WTC11 (cell line): ENCODE measurements around the gene NUP155. TPM values are rescaled to one million over a fixed set of nuclear protein-coding genes. Genes with fewer than 3 reads are reported as not detected.

ENCODE experiments used
- ATAC-seq: fragments of 200-7000 bp; cut with Tn5 transposase; 2 replicates; pipeline ENCODE4 v1.10.0; 2021; ENCODE audit warnings: mild to moderate bottlenecking, moderate library complexity
- CTCF ChIA-PET: fragments of 300-600 bp; sonication (Branson Sonifier 250); formaldehyde crosslinking; loops from one replicate; lab custom pipeline; 2021; ENCODE audit warnings: antibody characterized with exemption; lab: Charles Lee
- POLR2A ChIA-PET: fragments of 350-600 bp; sonication (Branson Sonifier 250); formaldehyde crosslinking; loops from one replicate; lab custom pipeline; 2021; ENCODE audit warnings: antibody characterized with exemption; lab: Charles Lee
- DNase-seq: peaks from one replicate; pipeline ENCODE4 v3.0.0; 2021; ENCODE audit warnings: low spot score
- H3K27ac Mint-ChIP-seq: 2 replicates; pipeline ENCODE4 v1.8.0; 2021; ENCODE audit warnings: mixed read lengths
- H3K27me3 Mint-ChIP-seq: 2 replicates; pipeline ENCODE4 v1.8.0; 2021; ENCODE audit warnings: low read depth, mild to moderate bottlenecking, moderate library complexity, mixed read lengths
- H3K36me3 Mint-ChIP-seq: 2 replicates; pipeline ENCODE4 v1.8.0; 2021; ENCODE audit warnings: mixed read lengths
- H3K4me1 Mint-ChIP-seq: 2 replicates; pipeline ENCODE4 v1.8.0; 2022; ENCODE audit warnings: mixed read lengths
- H3K4me3 Mint-ChIP-seq: 2 replicates; pipeline ENCODE4 v1.8.0; 2021; ENCODE audit warnings: mild to moderate bottlenecking, moderate library complexity, mixed read lengths
- H3K9me3 Mint-ChIP-seq: 2 replicates; pipeline ENCODE4 v1.8.0; 2021; ENCODE audit warnings: mixed read lengths
- ATF1 ChIP-seq: sonication (generic); formaldehyde crosslinking; IDR thresholded peaks from 2 replicates; pipeline ENCODE4 v1.8.1; 2023; ENCODE audit warnings: mild to moderate bottlenecking, moderate library complexity, missing genetic modification reagents
- EMX1 ChIP-seq: fragments of 250-450 bp; sonication (Bioruptor Pico); IDR thresholded peaks from 2 replicates; pipeline ENCODE4 v1.8.0; 2021; ENCODE audit warnings: mild to moderate bottlenecking
- ESRRA ChIP-seq: sonication (generic); formaldehyde crosslinking; IDR thresholded peaks from 2 replicates; pipeline ENCODE4 v1.8.1; 2022; ENCODE audit warnings: mild to moderate bottlenecking, missing genetic modification reagents, borderline replicate concordance
- FOXP1 ChIP-seq: sonication (generic); formaldehyde crosslinking; IDR thresholded peaks from 2 replicates; pipeline ENCODE4 v1.8.0; 2022; ENCODE audit warnings: missing genetic modification reagents, mild to moderate bottlenecking, moderate library complexity, borderline replicate concordance
- HMGA2 ChIP-seq: fragments of 250-450 bp; sonication (Bioruptor Pico); IDR thresholded peaks from 2 replicates; pipeline ENCODE4 v1.4.0; 2021; ENCODE audit warnings: mild to moderate bottlenecking, moderate library complexity
- JAZF1 ChIP-seq: fragments of 250-450 bp; sonication (Bioruptor Pico); IDR thresholded peaks from 2 replicates; pipeline ENCODE4 v1.9.0; 2021; ENCODE audit warnings: moderate library complexity, mild to moderate bottlenecking, inconsistent platforms
- KAT7 ChIP-seq: sonication (generic); formaldehyde crosslinking; IDR thresholded peaks from 2 replicates; pipeline ENCODE4 v1.8.1; 2023; ENCODE audit warnings: missing genetic modification reagents, mild to moderate bottlenecking, borderline replicate concordance
- SMAD3 ChIP-seq: sonication (generic); formaldehyde crosslinking; IDR thresholded peaks from 2 replicates; pipeline ENCODE4 v1.8.0; 2022; ENCODE audit warnings: missing genetic modification reagents, mild to moderate bottlenecking, borderline replicate concordance
- SMAD4 ChIP-seq: sonication (generic); formaldehyde crosslinking; IDR thresholded peaks from 2 replicates; pipeline ENCODE4 v1.8.0; 2022; ENCODE audit warnings: mild to moderate bottlenecking, missing genetic modification reagents
- SOX15 ChIP-seq: fragments of 250-450 bp; sonication (Bioruptor Pico); IDR thresholded peaks from 2 replicates; pipeline ENCODE4 v1.9.0; 2021; ENCODE audit warnings: mild to moderate bottlenecking
- STAT6 ChIP-seq: sonication (generic); formaldehyde crosslinking; conservative IDR thresholded peaks from 2 replicates; pipeline ENCODE4 v1.8.1; 2023; ENCODE audit warnings: mild to moderate bottlenecking, low read depth, missing genetic modification reagents, moderate library complexity
- TEAD4 ChIP-seq: sonication (generic); formaldehyde crosslinking; IDR thresholded peaks from 2 replicates; pipeline ENCODE4 v1.8.0; 2022; ENCODE audit warnings: mild to moderate bottlenecking, missing genetic modification reagents
- ZNF219 ChIP-seq: sonication (generic); formaldehyde crosslinking; IDR thresholded peaks from 2 replicates; pipeline ENCODE4 v1.8.0; 2023; ENCODE audit warnings: missing genetic modification reagents, mild to moderate bottlenecking, borderline replicate concordance
- ZNF263 ChIP-seq: sonication (generic); formaldehyde crosslinking; IDR thresholded peaks from 2 replicates; pipeline ENCODE4 v1.8.1; 2022; ENCODE audit warnings: low read depth, mild to moderate bottlenecking, moderate library complexity, missing genetic modification reagents
- total RNA-seq: library from RNA; stranded (reverse); gene quantifications from 3 replicates; pipeline ENCODE4 v1.2.3, GENCODE V29; 2021
- TF ChIP-seq, protein P1 (sequence below): sonication (generic); formaldehyde crosslinking; IDR thresholded peaks from 2 replicates; pipeline ENCODE4 v1.8.0; 2022; ENCODE audit warnings: missing genetic modification reagents
- TF ChIP-seq, protein P2 (sequence below): sonication (generic); formaldehyde crosslinking; IDR thresholded peaks from 2 replicates; pipeline ENCODE4 v1.8.1; 2022; ENCODE audit warnings: missing genetic modification reagents, borderline replicate concordance
- TF ChIP-seq, protein P3 (sequence below): fragments of 250-450 bp; sonication (Bioruptor Pico); IDR thresholded peaks from 2 replicates; pipeline ENCODE4 v1.9.0; 2021; ENCODE audit warnings: mild to moderate bottlenecking
- TF ChIP-seq, protein P4 (sequence below): fragments of 250-450 bp; sonication (Bioruptor Pico); IDR thresholded peaks from 2 replicates; pipeline ENCODE4 v2.1.2; 2022; ENCODE audit warnings: mild to moderate bottlenecking, moderate library complexity
- TF ChIP-seq, protein P5 (sequence below): sonication (generic); formaldehyde crosslinking; IDR thresholded peaks from 2 replicates; pipeline ENCODE4 v1.8.0; 2022; ENCODE audit warnings: mild to moderate bottlenecking, missing genetic modification reagents

The NUP155 gene
- total RNA-seq, 1 experiment from 2014 or later = 92.1 TPM

DNA sequence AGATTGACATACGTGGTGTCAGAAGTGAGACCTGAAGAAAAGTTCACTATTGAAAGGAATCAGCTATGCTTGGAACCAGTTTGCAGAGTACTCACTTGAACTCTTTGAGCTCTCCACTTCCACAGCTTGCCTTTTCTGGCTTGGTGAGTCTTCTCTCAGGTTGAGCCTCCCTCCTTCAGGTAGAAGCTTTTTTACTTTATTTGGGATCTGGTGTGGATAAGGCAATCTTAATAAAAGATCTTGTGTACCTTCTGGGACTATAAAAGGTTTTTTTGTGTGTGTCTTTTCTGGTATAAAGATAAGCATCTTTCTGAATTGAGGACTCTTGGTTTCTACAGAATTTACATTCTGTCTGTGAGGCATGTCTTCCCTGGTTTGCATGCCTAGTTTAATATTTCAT lies 116.3 kb downstream of the NUP155 start:
- TF ChIP-seq, protein P1, sequence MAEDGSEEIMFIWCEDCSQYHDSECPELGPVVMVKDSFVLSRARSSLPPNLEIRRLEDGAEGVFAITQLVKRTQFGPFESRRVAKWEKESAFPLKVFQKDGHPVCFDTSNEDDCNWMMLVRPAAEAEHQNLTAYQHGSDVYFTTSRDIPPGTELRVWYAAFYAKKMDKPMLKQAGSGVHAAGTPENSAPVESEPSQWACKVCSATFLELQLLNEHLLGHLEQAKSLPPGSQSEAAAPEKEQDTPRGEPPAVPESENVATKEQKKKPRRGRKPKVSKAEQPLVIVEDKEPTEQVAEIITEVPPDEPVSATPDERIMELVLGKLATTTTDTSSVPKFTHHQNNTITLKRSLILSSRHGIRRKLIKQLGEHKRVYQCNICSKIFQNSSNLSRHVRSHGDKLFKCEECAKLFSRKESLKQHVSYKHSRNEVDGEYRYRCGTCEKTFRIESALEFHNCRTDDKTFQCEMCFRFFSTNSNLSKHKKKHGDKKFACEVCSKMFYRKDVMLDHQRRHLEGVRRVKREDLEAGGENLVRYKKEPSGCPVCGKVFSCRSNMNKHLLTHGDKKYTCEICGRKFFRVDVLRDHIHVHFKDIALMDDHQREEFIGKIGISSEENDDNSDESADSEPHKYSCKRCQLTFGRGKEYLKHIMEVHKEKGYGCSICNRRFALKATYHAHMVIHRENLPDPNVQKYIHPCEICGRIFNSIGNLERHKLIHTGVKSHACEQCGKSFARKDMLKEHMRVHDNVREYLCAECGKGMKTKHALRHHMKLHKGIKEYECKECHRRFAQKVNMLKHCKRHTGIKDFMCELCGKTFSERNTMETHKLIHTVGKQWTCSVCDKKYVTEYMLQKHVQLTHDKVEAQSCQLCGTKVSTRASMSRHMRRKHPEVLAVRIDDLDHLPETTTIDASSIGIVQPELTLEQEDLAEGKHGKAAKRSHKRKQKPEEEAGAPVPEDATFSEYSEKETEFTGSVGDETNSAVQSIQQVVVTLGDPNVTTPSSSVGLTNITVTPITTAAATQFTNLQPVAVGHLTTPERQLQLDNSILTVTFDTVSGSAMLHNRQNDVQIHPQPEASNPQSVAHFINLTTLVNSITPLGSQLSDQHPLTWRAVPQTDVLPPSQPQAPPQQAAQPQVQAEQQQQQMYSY (CRISPR knock-in tag) = no peak
- TF ChIP-seq, protein P2, sequence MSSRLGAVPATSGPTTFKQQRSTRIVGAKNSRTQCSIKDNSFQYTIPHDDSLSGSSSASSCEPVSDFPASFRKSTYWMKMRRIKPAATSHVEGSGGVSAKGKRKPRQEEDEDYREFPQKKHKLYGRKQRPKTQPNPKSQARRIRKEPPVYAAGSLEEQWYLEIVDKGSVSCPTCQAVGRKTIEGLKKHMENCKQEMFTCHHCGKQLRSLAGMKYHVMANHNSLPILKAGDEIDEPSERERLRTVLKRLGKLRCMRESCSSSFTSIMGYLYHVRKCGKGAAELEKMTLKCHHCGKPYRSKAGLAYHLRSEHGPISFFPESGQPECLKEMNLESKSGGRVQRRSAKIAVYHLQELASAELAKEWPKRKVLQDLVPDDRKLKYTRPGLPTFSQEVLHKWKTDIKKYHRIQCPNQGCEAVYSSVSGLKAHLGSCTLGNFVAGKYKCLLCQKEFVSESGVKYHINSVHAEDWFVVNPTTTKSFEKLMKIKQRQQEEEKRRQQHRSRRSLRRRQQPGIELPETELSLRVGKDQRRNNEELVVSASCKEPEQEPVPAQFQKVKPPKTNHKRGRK = no peak
- no peak for TF ChIP-seq FOXP1 (CRISPR knock-in tag)
- TF ChIP-seq, protein P3, sequence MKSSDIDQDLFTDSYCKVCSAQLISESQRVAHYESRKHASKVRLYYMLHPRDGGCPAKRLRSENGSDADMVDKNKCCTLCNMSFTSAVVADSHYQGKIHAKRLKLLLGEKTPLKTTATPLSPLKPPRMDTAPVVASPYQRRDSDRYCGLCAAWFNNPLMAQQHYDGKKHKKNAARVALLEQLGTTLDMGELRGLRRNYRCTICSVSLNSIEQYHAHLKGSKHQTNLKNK (CRISPR knock-in tag) = no peak
- TF ChIP-seq SOX15 (CRISPR knock-in tag) = no peak
- no peak for TF ChIP-seq STAT6 (CRISPR knock-in tag)
- no peak for TF ChIP-seq TEAD4
- TF ChIP-seq EMX1 (CRISPR knock-in tag) = no peak
- TF ChIP-seq ESRRA = no peak
- no peak for TF ChIP-seq ATF1 (CRISPR knock-in tag)
- no peak for TF ChIP-seq HMGA2 (CRISPR knock-in tag)
- no peak for TF ChIP-seq ZNF263 (CRISPR knock-in tag)
- TF ChIP-seq KAT7 (CRISPR knock-in tag) = no peak
- TF ChIP-seq, protein P4, sequence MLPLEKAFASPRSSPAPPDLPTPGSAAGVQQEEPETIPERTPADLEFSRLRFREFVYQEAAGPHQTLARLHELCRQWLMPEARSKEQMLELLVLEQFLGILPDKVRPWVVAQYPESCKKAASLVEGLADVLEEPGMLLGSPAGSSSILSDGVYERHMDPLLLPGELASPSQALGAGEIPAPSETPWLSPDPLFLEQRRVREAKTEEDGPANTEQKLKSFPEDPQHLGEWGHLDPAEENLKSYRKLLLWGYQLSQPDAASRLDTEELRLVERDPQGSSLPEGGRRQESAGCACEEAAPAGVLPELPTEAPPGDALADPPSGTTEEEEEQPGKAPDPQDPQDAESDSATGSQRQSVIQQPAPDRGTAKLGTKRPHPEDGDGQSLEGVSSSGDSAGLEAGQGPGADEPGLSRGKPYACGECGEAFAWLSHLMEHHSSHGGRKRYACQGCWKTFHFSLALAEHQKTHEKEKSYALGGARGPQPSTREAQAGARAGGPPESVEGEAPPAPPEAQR (CRISPR knock-in tag) = no peak
- TF ChIP-seq ZNF219 (CRISPR knock-in tag) = no peak
- no peak for TF ChIP-seq SMAD3 (CRISPR knock-in tag)
- no peak for TF ChIP-seq SMAD4
- no peak for TF ChIP-seq JAZF1 (CRISPR knock-in tag)
- TF ChIP-seq, protein P5, sequence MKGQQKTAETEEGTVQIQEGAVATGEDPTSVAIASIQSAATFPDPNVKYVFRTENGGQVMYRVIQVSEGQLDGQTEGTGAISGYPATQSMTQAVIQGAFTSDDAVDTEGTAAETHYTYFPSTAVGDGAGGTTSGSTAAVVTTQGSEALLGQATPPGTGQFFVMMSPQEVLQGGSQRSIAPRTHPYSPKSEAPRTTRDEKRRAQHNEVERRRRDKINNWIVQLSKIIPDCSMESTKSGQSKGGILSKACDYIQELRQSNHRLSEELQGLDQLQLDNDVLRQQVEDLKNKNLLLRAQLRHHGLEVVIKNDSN (CRISPR knock-in tag) = no peak
- Mint-ChIP-seq H3K9me3 (peaks cover 19% of the 10 kb centered on the region), H3K4me1 (peaks cover 8% of the 10 kb centered on the region), H3K27ac (no peak overlapping the region), H3K4me3 (no peak overlapping the region), H3K36me3 (peaks cover 9% of the 10 kb centered on the region; the same call in 1 of the 2 replicates), H3K27me3 (peaks cover 8% of the 10 kb centered on the region; the same call in 1 of the 2 replicates)
- ChIA-PET CTCF (no interaction called here), POLR2A (no interaction called here)
- DNase-seq (no peak), ATAC-seq (no peak)
